Activated gamma-delta T cell (primary cell): ENCODE results near the gene SLC27A5.
"Not testable (repeated sequence)": the region's sequence is repeated elsewhere in the genome, so short reads cannot be mapped to it uniquely, and the experiment has no call there.

ENCODE experiments used
- DNase-seq: peaks from one replicate; lab custom pipeline; 2025; lab: John Stamatoyannopoulos, UW

The SLC27A5 gene

GRCh38 chr19:58497634-58498170, 14.1 kb downstream of the SLC27A5 start:
- no peak for DNase-seq

GRCh38 chr19:58492265-58492664, 19.5 kb downstream of the SLC27A5 start:
- no peak for DNase-seq

- no peak for DNase-seq
Measured at GRCh38 chr19:58491393-58491792, 20.4 kb downstream of the SLC27A5 start.

- DNase-seq = not testable (repeated sequence)
Measured at GRCh38 chr19:58484349-58484748, 27.4 kb downstream of the SLC27A5 start.

GRCh38 chr19:58483776-58484175, 28.0 kb downstream of the SLC27A5 start:
- no peak for DNase-seq

- DNase-seq = no peak
Measured at GRCh38 chr19:58482372-58482771, 29.4 kb downstream of the SLC27A5 start.

GRCh38 chr19:58480831-58481230, 31.0 kb downstream of the SLC27A5 start:
- DNase-seq = no peak

- DNase-seq = no peak
Measured at GRCh38 chr19:58480481-58480830, 31.3 kb downstream of the SLC27A5 start.

GRCh38 chr19:58479736-58480480, 31.9 kb downstream of the SLC27A5 start:
- DNase-seq = no peak

GRCh38 chr19:58479303-58479702, 32.5 kb downstream of the SLC27A5 start:
- no peak for DNase-seq

- no peak for DNase-seq
Measured at GRCh38 chr19:58477871-58478270, 33.9 kb downstream of the SLC27A5 start.

- no peak for DNase-seq
Measured at GRCh38 chr19:58477130-58477529, 34.7 kb downstream of the SLC27A5 start.

GRCh38 chr19:58476498-58477015, 35.2 kb downstream of the SLC27A5 start:
- no peak for DNase-seq

GRCh38 chr19:58475714-58476497, 35.9 kb downstream of the SLC27A5 start, which contains the start of gene ZNF446:
ZNF446 (plus strand) TSS chr19:58476352; CDS start chr19:58477219, 867 bp downstream.
- peak; percentile 94 for DNase-seq

GRCh38 chr19:58474997-58475713, 36.6 kb downstream of the SLC27A5 start:
- no peak for DNase-seq

- no peak for DNase-seq
Measured at GRCh38 chr19:58474291-58474996, 37.3 kb downstream of the SLC27A5 start.

- DNase-seq = no peak
Measured at GRCh38 chr19:58473775-58474174, 38.0 kb downstream of the SLC27A5 start.

GRCh38 chr19:58471736-58472135, 40.1 kb downstream of the SLC27A5 start:
- DNase-seq = no peak

- DNase-seq = not testable (repeated sequence)
Measured at GRCh38 chr19:58470837-58471543, 40.8 kb downstream of the SLC27A5 start.

- DNase-seq = no peak
Measured at GRCh38 chr19:58469241-58470013, 42.4 kb downstream of the SLC27A5 start.
